ENCODE measurements around the gene ITPR3.

DNA sequence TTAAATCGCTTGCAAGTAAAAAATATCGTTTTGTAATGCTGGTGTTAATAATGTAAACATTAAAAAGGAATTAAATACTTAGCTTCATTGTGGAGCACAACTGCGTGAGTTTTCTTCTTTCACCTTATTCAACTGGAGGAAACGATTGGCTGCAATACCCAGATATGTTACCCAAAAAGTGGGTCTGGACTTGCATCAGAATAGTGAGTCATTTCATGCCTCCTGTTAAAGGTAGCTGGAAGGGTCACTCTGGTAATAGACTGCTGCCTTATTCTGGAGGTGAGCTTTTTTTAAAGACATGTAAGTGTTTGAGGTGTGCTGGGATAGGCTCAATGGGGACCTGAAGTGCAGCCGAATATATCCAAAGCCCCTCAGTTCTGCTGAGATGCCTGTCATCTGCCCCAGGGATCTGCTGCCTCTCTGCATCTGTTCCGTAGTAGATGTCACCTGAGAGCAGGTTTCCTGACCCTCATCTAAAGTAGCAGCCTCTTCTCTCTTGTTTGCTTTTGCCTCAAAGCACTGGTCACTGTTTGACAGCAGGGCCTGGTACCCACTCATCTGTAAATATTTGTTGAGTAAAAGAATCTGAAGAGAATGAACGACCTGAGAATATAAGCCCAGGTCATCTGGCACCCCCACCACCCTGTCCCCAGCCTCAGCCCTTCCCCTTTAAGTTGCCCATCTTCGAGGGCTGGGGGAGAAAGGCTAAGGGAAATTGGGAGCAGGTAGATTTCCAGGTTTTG is 95.9 kb downstream of the ITPR3 start:
- TF ChIP-seq, protein P1, sequence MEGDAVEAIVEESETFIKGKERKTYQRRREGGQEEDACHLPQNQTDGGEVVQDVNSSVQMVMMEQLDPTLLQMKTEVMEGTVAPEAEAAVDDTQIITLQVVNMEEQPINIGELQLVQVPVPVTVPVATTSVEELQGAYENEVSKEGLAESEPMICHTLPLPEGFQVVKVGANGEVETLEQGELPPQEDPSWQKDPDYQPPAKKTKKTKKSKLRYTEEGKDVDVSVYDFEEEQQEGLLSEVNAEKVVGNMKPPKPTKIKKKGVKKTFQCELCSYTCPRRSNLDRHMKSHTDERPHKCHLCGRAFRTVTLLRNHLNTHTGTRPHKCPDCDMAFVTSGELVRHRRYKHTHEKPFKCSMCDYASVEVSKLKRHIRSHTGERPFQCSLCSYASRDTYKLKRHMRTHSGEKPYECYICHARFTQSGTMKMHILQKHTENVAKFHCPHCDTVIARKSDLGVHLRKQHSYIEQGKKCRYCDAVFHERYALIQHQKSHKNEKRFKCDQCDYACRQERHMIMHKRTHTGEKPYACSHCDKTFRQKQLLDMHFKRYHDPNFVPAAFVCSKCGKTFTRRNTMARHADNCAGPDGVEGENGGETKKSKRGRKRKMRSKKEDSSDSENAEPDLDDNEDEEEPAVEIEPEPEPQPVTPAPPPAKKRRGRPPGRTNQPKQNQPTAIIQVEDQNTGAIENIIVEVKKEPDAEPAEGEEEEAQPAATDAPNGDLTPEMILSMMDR (IDR thresholded peaks at IDR 0.05), result no peak
- TF ChIP-seq POLR2A (IDR thresholded peaks at IDR 0.05), result no peak

Measured in lower leg skin (tissue), 3 donors.